ENCODE data around the gene OR8B12.
"Not testable (repeated sequence)": the region's sequence is repeated elsewhere in the genome, so short reads cannot be mapped to it uniquely, and the experiment has no call there.

Gene OR8B12

GRCh38 chr11:124520550-124520854 is 23.0 kb downstream of the OR8B12 start:
- DNase-seq (ENCODE audit: low read depth in 2 of 2), result no peak

GRCh38 chr11:124519850-124520549 is 23.5 kb downstream of the OR8B12 start:
- DNase-seq (ENCODE audit: low read depth in 2 of 2), result no peak

DNA sequence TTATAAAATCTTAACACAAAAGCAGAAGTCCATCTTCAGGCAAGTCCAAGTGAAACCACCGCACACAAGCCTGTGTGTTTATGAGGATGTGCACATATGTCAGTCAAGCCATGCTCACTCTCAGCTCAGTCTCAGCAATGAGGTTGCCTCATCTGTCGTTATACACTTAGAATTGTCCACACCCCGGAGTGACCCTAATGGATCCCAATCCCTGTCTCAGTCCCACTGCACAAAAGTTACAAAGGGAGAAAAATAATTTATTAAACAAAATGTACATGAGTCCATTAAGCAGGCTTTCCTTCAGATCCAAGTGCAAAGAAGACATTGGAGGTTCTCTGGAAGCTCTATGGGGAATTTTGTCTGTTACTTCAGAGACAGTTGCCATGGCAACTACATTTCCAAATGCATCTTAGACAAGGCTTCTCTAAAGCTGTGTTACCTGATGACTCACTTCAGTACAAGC is 24.4 kb downstream of the OR8B12 start:
- no peak for DNase-seq (ENCODE audit: low read depth in 2 of 2)

- no peak for DNase-seq (ENCODE audit: low read depth in 2 of 2)
These were observed 26.1 kb downstream of the OR8B12 start for GRCh38 chr11:124517314-124517713.

DNA sequence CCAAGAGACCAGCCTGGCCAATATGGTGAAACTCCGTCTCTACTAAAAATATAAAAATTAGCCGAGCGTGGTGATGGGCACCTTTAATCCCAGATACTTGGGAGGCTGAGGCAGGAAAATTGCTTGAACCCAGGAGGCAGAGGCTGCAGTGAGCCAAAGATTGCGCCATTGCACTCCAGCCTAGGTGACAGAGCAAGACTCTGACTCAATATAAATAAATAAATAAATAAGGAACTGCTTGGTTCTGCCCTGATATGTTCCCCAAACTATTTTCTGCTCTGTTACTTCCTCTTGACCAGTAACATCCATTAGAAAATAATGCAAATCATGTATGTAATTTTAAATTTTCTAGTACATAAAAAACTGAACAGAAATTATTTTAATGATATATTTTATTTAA is 28.8 kb downstream of the OR8B12 start:
- not testable (repeated sequence) for DNase-seq (ENCODE audit: low read depth in 2 of 2)

DNA sequence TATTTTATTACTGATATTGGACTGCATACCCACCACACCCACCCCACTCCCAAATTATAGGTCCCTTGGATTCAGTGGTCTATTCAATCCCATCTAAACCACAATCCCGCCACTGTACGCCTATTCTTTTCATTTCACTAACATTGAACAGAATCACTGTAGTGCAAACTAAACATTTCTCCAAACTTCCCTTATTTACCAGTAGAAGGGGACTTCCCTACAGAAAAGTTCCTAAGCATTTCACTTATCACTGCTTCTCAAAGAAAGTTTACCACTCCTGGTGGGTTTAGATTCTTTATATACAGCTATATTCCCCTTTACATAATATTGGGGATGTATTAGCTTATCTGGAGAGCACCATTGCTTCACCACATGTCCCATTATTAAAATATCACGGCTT is 29.3 kb downstream of the OR8B12 start:
- DNase-seq (ENCODE audit: low read depth in 2 of 2), result no peak

- DNase-seq (ENCODE audit: low read depth in 2 of 2), result no peak
These were observed 31.7 kb downstream of the OR8B12 start for GRCh38 chr11:124511745-124512144.

DNA sequence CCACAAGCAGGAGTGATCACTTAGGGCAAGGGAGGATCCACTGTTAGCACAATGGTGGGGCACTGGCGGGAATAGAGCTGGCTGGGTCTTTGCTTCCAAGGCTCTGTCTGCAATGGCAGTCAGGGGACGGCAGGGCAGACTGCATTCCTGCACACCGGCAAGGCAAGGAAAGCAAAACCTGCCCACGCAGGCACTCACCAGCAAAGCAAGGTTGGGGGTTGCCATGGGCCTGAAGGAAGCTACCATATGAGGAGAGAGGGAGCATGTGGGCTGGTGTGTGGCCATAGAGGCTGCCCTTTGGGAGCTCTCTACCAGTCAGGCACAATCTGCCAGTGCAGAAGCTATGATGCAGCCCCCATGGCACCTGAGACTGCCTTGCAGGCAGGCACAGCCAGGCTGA is 33.2 kb downstream of the OR8B12 start:
- no peak for DNase-seq (ENCODE audit: low read depth in 2 of 2)

GRCh38 chr11:124499711-124500110 is 43.7 kb downstream of the OR8B12 start:
- DNase-seq (ENCODE audit: low read depth in 2 of 2), result no peak

DNA sequence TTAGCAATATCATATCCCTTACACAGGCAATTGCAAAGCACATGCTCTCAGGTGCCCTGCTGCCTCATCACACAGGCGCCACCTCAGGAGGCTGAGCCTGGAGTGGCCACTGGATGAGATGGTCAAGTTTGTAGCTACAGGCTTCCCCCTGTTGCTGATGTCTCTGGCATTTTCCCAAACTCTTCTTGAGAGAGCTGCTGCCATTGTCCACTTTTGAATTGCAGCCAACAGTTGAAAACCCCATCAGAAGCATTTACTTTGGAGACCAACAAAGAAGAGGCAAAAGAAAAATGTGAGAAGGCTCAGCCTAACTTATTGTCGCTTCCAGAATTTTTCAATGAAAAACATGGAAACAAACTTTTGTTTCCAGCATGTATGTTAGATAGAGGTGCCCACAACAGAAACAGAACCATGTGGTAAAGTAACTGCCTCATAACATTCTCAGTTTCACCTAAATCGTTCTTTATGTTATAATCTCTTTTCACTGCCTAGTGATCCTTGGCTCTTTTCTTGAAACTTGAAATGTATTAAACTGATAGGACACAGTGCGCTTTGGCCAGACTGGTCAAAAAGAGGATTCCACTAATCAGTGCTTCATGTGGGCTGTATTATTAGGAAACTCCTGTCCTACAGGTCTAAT is 50.3 kb downstream of the OR8B12 start:
- no peak for DNase-seq (ENCODE audit: low read depth in 2 of 2)
